ENCODE data around the gene RHOXF1.
"Not testable (repeated sequence)": the region's sequence is repeated elsewhere in the genome, so short reads cannot be mapped to it uniquely, and the experiment has no call there.

The RHOXF1 gene

DNA sequence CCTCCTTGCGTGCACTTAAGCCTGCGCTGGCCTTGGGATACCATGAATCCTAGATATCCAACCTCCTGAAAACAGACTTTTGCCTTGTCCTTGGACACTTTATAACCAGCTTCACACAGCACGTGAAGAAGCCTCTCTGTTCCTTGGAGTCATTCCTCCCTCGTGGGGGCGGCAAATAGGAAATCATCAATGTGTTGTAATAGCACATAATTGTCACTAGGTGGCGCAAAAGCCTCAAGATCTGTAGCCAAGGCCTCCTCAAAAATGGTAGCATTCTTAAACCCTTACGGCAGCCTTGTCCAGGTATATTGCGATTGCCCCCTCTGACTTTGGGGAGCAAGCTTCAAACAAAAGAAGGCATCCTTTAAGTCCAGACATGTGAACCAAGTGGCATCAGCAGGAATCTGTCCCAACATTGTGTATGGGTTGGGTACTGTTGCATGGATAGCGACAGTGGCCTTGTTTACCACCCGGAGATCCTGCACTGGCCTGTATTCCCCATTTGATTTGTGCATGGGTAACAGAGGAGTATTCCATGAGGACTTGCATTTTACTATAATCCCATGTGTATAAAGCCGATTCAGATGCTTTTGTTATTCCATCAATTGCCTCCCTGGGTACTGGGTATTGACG lies 30.0 kb downstream of the RHOXF1 start:
- DNase-seq (ENCODE audit: low read depth) = not testable (repeated sequence)

GRCh38 chrX:120077590-120077989 lies 38.1 kb downstream of the RHOXF1 start, which contains the start of gene RHOXF2B:
RHOXF2B (minus strand) TSS chrX:120077690; CDS start chrX:120077552, 138 bp downstream.
- not testable (repeated sequence) for DNase-seq (ENCODE audit: low read depth)

DNA sequence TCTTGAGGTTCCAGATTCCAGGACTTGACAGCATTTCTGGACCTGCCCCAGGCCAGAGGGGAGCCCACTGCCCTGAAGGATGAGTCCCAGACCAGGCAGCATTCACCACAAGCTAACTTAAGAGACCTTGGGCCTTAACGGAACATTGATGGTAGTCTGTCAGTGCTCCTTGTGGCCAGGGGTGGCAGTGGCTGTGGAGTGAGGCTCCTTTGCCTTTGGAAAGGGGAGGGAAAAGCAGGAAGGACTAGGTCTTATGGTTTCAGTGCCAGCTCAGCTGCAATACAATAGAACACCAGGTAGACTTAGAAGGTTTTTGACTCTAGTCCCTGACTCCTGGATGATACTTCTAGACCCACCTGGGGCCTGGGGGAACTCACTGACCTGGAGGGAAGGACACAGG lies 49.5 kb downstream of the RHOXF1 start:
- DNase-seq (ENCODE audit: low read depth) = not testable (repeated sequence)
